Skin epidermis (tissue), 12 donors: Measurements from ENCODE around the gene CACNA1G.

Experiments
- H3K27ac ChIP-seq, 21 experiments: fragments of 200-600 bp; sonication (generic) in 11 of 21; one replicate each; pipeline ENCODE4 v1.5.0; 2020; ENCODE audit warnings: mild to moderate bottlenecking in 3 of 21, inconsistent platforms in 2 of 21, moderate library complexity in 2 of 21
- H3K4me3 ChIP-seq, 7 experiments: fragments of 200-600 bp; sonication (generic) in 2 of 7; one replicate each; pipeline ENCODE4 v1.5.0; 2020; ENCODE audit warnings: inconsistent platforms in 2 of 7, mild to moderate bottlenecking in 2 of 7, moderate library complexity in 1 of 7

CACNA1G gene

GRCh38 chr17:50560185-50560824 is at the start of gene CACNA1G:
CACNA1G (plus strand) TSS chr17:50560715; CDS start chr17:50561460, 745 bp downstream.
- peak within 1 kb of the TSS in 14 of 21 experiments; percentile 4 to 75 (median 44) for H3K27ac ChIP-seq
- peak within 1 kb of the TSS; percentile 39 to 56 (median 49) for H3K4me3 ChIP-seq

GRCh38 chr17:50511058-50511457 is 49.5 kb upstream of the CACNA1G start:
- Histone ChIP-seq H3K27ac (peak overlapping the region in 3 of 21 experiments; percentile 13 to 52 (median 14)), H3K4me3 (no peak overlapping the region)

GRCh38 chr17:50513495-50513894 is 47.0 kb upstream of the CACNA1G start:
- H3K4me3 ChIP-seq: no peak overlapping the region
- no peak overlapping the region for H3K27ac ChIP-seq

- H3K4me3 ChIP-seq: no peak overlapping the region
- H3K27ac ChIP-seq: no peak overlapping the region
Measured at GRCh38 chr17:50514388-50514787, 46.1 kb upstream of the CACNA1G start.

- Histone ChIP-seq H3K27ac (no peak overlapping the region), H3K4me3 (no peak overlapping the region)
Measured at GRCh38 chr17:50514936-50515702, 45.4 kb upstream of the CACNA1G start.

GRCh38 chr17:50517011-50517410 is 43.5 kb upstream of the CACNA1G start:
- no peak overlapping the region for H3K4me3 ChIP-seq
- H3K27ac ChIP-seq: no peak overlapping the region

- H3K27ac ChIP-seq: no peak overlapping the region
- H3K4me3 ChIP-seq: no peak overlapping the region
Measured at GRCh38 chr17:50517504-50518383, 42.8 kb upstream of the CACNA1G start.

- peak overlapping the region in 1 of 21 experiments; percentile 30 for H3K27ac ChIP-seq
- no peak overlapping the region for H3K4me3 ChIP-seq
Measured at GRCh38 chr17:50518384-50519023, 42.0 kb upstream of the CACNA1G start.

GRCh38 chr17:50519141-50519834 is 41.2 kb upstream of the CACNA1G start:
- no peak overlapping the region for H3K4me3 ChIP-seq

GRCh38 chr17:50520483-50520882 is 40.0 kb upstream of the CACNA1G start:
- H3K27ac ChIP-seq: no peak overlapping the region
- H3K4me3 ChIP-seq: no peak overlapping the region

More at GRCh38 chr17:50519141-50519834, 41.2 kb upstream of the CACNA1G start:
- H3K27ac ChIP-seq: peak overlapping the region in 2 of 21 experiments; percentile 11 to 18

GRCh38 chr17:50521514-50521913 is 39.0 kb upstream of the CACNA1G start:
- H3K4me3 ChIP-seq: no peak overlapping the region
- no peak overlapping the region for H3K27ac ChIP-seq

- H3K27ac ChIP-seq: no peak overlapping the region
- H3K4me3 ChIP-seq: no peak overlapping the region
Measured at GRCh38 chr17:50522766-50523165, 37.7 kb upstream of the CACNA1G start.

GRCh38 chr17:50523208-50523607 is 37.3 kb upstream of the CACNA1G start:
- Histone ChIP-seq H3K27ac (no peak overlapping the region), H3K4me3 (no peak overlapping the region)

- Histone ChIP-seq H3K27ac (no peak overlapping the region), H3K4me3 (no peak overlapping the region)
Measured at GRCh38 chr17:50524838-50525237, 35.7 kb upstream of the CACNA1G start.

GRCh38 chr17:50527155-50527762 is 33.3 kb upstream of the CACNA1G start:
- H3K4me3 ChIP-seq: no peak overlapping the region

GRCh38 chr17:50527949-50528474 is 32.5 kb upstream of the CACNA1G start:
- no peak overlapping the region for H3K27ac ChIP-seq

More at GRCh38 chr17:50527155-50527762, 33.3 kb upstream of the CACNA1G start:
- H3K27ac ChIP-seq: no peak overlapping the region

GRCh38 chr17:50529849-50530248 is 30.7 kb upstream of the CACNA1G start:
- H3K27ac ChIP-seq: no peak overlapping the region
- H3K4me3 ChIP-seq: no peak overlapping the region

More at GRCh38 chr17:50527949-50528474, 32.5 kb upstream of the CACNA1G start:
- H3K4me3 ChIP-seq: no peak overlapping the region

- Histone ChIP-seq H3K4me3 (no peak overlapping the region), H3K27ac (peak overlapping the region in 1 of 21 experiments; percentile 52)
Measured at GRCh38 chr17:50531428-50532025, 29.0 kb upstream of the CACNA1G start.
